Measurements from ENCODE around the gene TMED3. TPM values are rescaled to one million over a fixed set of nuclear protein-coding genes. Genes with fewer than 3 reads are reported as not detected.
A peak's percentile ranks its signal among the peaks of the same experiment; 100 is the strongest.

TMED3 gene
- total and polyA plus RNA-seq, 9 of the 15 experiments (the other 6 are each of a cell fraction or from before 2014, with no cell fraction given) = 6.1 to 89.6 (median 51.4) TPM

GRCh38 chr15:79329171-79329611, 18.3 kb downstream of the TMED3 start (continued):
- TF ChIP-seq CHAMP1 (IDR thresholded peaks at IDR 0.05) (no peak), CBFB (CRISPR knock-in tag; IDR thresholded peaks at IDR 0.05) (no peak), MED1 (CRISPR knock-in tag; IDR thresholded peaks at IDR 0.05; ENCODE audit: borderline replicate concordance) (no peak), PHF21A (IDR thresholded peaks at IDR 0.05; ENCODE audit: borderline replicate concordance, low read depth) (no peak), BACH1 (tag; IDR thresholded peaks at IDR 0.05) (peak; percentile 67; the same call in 1 of the 2 replicates), CBX5 (IDR thresholded peaks at IDR 0.05; ENCODE audit: borderline replicate concordance, low read depth) (no peak), ZNF146 (CRISPR knock-in tag; IDR thresholded peaks at IDR 0.05; ENCODE audit: unreplicated experiment) (no peak), ZNF384 (IDR thresholded peaks at IDR 0.05; ENCODE audit: low read depth, low read length) (no peak), ZNF407 (IDR thresholded peaks at IDR 0.05; ENCODE audit: low read depth) (no peak), CREB3L1 (IDR thresholded peaks at IDR 0.05; ENCODE audit: borderline replicate concordance, low read depth) (no peak), SMARCE1 (IDR thresholded peaks at IDR 0.05) (no peak), ZNF316 (IDR thresholded peaks at IDR 0.05) (peak; percentile 91), ZBTB49 (CRISPR knock-in tag; IDR thresholded peaks at IDR 0.05; ENCODE audit: borderline replicate concordance) (no peak), WHSC1 (IDR thresholded peaks at IDR 0.05; ENCODE audit: low read length) (no peak), ZNF780A (CRISPR knock-in tag; IDR thresholded peaks at IDR 0.05) (no peak), ATF7 (IDR thresholded peaks at IDR 0.05) (no peak)
